Peyer's patch (tissue), 4 donors: ENCODE data around the gene PPP1R37.

Experiments used
- CTCF ChIP-seq, 6 experiments: fragments of 450-650 bp in 4 of 6; fragments of 200-600 bp in 2 of 6; sonication (generic) in 1 of 6; IDR thresholded peaks; one replicate each; pipeline ENCODE4 v1.5.1; 2017 to 2019; ENCODE audit warnings: antibody characterized with exemption in 6 of 6, mild to moderate bottlenecking in 3 of 6, moderate library complexity in 1 of 6
- POLR2A ChIP-seq, 2 donors: fragments of 450-650 bp; IDR thresholded peaks; one replicate each; pipeline ENCODE4 v1.5.1; 2017; ENCODE audit warnings: antibody characterized with exemption in 2 of 2, mild to moderate bottlenecking in 2 of 2, moderate library complexity in 2 of 2

GRCh38 chr19:45079911-45080370 lies 13.0 kb upstream of the PPP1R37 start:
- TF ChIP-seq CTCF (IDR thresholded peaks at IDR 0.05) (no peak), POLR2A (IDR thresholded peaks at IDR 0.05) (peak in 1 of 2 donors; percentile 19)
